Lung (tissue), 12 donors: ENCODE measurements around the gene MPP7. TPM values are rescaled to one million over a fixed set of nuclear protein-coding genes. Genes with fewer than 3 reads are reported as not detected.

ENCODE experiments used
- ATAC-seq: fragments of 200-7000 bp; cut with Tn5 transposase; one replicate; pipeline ENCODE4 v1.9.1; 2020; ENCODE audit warnings: moderate number of reproducible peaks; ENCODE audit not compliant: insufficient read depth, low FRiP score
- DNase-seq, 3 donors: peaks; one replicate each; pipeline ENCODE4 v3.0.0-alpha.2; 2013 to 2017
- H3K27ac ChIP-seq, 2 donors: one replicate each; pipeline ENCODE4 v1.5.1; 2013; ENCODE audit warnings: mild to moderate bottlenecking in 2 of 2, moderate library complexity in 2 of 2, control low read depth in 1 of 2, inconsistent platforms in 1 of 2, low read depth in 1 of 2, low read length in 1 of 2
- H3K27me3 ChIP-seq, 3 donors: one replicate each; pipeline ENCODE4 v1.5.1; 2013; ENCODE audit warnings: low read length in 2 of 3; ENCODE audit not compliant: control insufficient read depth in 3 of 3, insufficient read depth in 3 of 3
- H3K36me3 ChIP-seq, 4 donors: one replicate each; pipeline ENCODE4 v1.5.1; 2013; ENCODE audit warnings: low read length in 4 of 4, mild to moderate bottlenecking in 1 of 4, moderate library complexity in 1 of 4; ENCODE audit not compliant: control insufficient read depth in 4 of 4, insufficient read depth in 4 of 4
- H3K4me1 ChIP-seq, 5 donors: one replicate each; pipeline ENCODE4 v1.5.1; 2013; ENCODE audit warnings: low read length in 5 of 5, mild to moderate bottlenecking in 2 of 5, moderate library complexity in 1 of 5; ENCODE audit not compliant: control insufficient read depth in 5 of 5, insufficient read depth in 5 of 5
- H3K4me3 ChIP-seq: one replicate; pipeline ENCODE4 v1.5.1; 2013; ENCODE audit warnings: mild to moderate bottlenecking, control low read depth, moderate library complexity
- H3K9ac ChIP-seq, 2 donors: one replicate each; pipeline ENCODE4 v1.5.1; 2013; ENCODE audit warnings: low read length in 2 of 2, control low read depth in 1 of 2; ENCODE audit not compliant: insufficient read depth in 1 of 2
- H3K9me3 ChIP-seq, 4 donors: one replicate each; pipeline ENCODE4 v1.5.1; 2013; ENCODE audit warnings: low read length in 3 of 4, mild to moderate bottlenecking in 1 of 4, moderate library complexity in 1 of 4; ENCODE audit not compliant: control insufficient read depth in 4 of 4, insufficient read depth in 3 of 4
- WGBS, 2 donors: extraction: QIAGEN DNeasy Blood & Tissue Kit; methylation state at CpG; one replicate each; pipeline ENCODE4 v1.1.7; 2013; 5-methylcytosine and 5-hydroxymethylcytosine counted together
- polyA plus RNA-seq, 2 donors: library from polyadenylated mRNA; stranded (reverse); fragments of 200-250 nt; gene quantifications; one replicate each; pipeline ENCODE4 v1.2.1, GENCODE V29; 2013
- total RNA-seq, 2 donors: library from RNA; depleted of rRNA in 1 of 2; stranded (reverse); fragments of >200 nt in 1 of 2; gene quantifications; one replicate each; pipeline ENCODE4 v1.2.1, GENCODE V29; 2014 to 2021
- TF ChIP-seq, protein P1 (sequence below): IDR thresholded peaks from 2 replicates; pipeline ENCODE4 v1.5.1; 2012; ENCODE audit warnings: mild to moderate bottlenecking; ENCODE audit errors: control extremely low read depth, extremely low read depth
- donor health status: control.
- donor health status: control.
- donor health status: Bipolar disorder and iron deficiency.
- donor health status: healthy.
- donor health status: DM: yes; HTN: yes; CAD: no.

Gene MPP7
- total and polyA plus RNA-seq, 4 donors = 7.0 to 37.2 (median 19.2) TPM

DNA sequence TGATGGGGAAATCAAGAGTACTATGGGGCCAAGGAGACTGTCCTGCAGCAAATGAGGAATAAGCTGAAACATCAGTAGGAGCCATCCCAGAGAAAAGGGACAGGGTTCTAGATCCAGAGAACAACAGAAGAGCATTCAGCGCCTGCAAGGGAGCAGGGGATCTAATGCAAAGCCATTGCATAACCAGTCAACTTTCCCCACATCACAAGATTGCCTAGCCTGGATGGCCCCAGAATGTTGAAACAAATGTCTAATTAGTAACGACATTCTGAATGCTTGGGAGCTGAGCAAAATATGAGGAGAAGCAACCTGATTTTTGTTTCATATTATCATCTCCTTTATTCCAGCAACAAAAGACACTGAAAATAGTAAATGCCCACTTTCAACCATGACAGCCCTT lies 2.7 kb upstream of the MPP7 start:
- Histone ChIP-seq H3K4me3 (no peak overlapping the region), H3K9me3 (no peaks in the 10 kb centered on the region), H3K27me3 (peaks cover 0 to 20% (median 0%) of the 10 kb centered on the region in 3 donors), H3K27ac (no peak overlapping the region), H3K9ac (peak overlapping the region in 1 of 2 donors; percentile 5), H3K36me3 (no peaks in the 10 kb centered on the region), H3K4me1 (peaks cover 0 to 2% (median 0%) of the 10 kb centered on the region in 5 donors)
- TF ChIP-seq, protein P1, sequence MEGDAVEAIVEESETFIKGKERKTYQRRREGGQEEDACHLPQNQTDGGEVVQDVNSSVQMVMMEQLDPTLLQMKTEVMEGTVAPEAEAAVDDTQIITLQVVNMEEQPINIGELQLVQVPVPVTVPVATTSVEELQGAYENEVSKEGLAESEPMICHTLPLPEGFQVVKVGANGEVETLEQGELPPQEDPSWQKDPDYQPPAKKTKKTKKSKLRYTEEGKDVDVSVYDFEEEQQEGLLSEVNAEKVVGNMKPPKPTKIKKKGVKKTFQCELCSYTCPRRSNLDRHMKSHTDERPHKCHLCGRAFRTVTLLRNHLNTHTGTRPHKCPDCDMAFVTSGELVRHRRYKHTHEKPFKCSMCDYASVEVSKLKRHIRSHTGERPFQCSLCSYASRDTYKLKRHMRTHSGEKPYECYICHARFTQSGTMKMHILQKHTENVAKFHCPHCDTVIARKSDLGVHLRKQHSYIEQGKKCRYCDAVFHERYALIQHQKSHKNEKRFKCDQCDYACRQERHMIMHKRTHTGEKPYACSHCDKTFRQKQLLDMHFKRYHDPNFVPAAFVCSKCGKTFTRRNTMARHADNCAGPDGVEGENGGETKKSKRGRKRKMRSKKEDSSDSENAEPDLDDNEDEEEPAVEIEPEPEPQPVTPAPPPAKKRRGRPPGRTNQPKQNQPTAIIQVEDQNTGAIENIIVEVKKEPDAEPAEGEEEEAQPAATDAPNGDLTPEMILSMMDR = no peak
- 37 to 71% methylated on average over 2 of the region's 2 CpGs for WGBS, 2 donors
- ATAC-seq = no peak
- DNase-seq = no peak

DNA sequence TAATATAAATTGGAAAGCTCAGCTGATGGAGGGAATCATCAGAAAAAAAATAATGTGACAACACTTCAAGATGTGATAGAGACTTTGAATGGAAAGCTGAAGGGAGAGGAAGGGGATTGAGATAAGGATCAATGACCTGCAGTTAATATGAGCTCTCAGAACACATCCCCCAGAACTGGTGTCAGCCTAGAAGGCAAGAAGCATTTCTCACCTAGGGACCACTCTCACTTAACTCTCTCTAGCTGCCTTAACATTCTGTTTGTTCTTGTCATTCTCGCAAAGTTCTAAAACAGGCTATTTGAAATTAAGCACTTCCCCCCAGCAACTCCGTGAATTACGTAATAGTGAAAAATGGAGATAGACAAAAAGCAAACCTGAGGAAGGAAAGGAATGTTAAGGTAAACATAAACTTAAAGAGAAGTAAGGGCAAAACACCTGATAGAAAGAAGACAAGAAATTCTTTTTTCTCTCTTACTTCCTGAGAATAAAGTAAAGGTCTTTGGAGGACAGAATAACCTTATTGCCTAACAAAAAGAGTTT lies 1.2 kb upstream of the MPP7 start:
- TF ChIP-seq, protein P1 = no peak
- Histone ChIP-seq H3K4me3 (no peak overlapping the region), H3K9ac (no peak overlapping the region), H3K36me3 (no peaks in the 10 kb centered on the region), H3K27ac (peak overlapping the region in 1 of 2 donors; percentile 67), H3K9me3 (no peaks in the 10 kb centered on the region), H3K27me3 (peaks cover 0 to 20% (median 0%) of the 10 kb centered on the region in 3 donors), H3K4me1 (peaks cover 0 to 2% (median 0%) of the 10 kb centered on the region in 5 donors)
- ATAC-seq (no peak), DNase-seq (no peak)
- WGBS, 2 donors = 5 to 22% methylated on average over 3 of the region's 3 CpGs

DNA sequence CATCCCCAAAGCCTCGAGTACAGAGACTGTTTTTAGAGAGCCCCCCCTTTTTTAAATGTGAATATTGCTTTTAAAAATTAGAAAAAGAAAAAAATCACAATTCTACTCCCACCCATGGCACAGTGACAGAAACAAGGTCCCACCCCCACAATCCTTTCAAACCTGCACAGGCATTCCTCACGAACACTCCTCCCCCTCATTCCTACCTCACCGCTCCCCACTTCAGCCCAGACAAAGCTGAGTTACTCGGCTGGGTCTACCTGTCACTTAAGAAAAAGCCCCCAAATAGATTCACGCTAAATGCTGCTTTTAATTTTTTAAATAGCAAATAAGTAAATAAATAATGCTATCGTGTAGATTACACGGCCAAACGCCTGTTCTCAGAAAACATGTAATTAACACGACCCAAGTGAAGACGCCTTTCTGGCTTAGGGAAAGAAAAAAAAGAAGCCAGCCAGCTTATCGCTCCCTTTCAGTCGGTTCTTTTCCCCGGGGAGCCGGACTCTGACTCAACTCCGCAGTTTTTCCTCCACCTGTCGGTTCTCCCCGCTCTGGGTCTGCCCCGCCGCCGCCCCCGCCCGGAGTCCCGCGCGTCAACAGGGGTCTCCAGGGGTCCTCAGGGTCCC lies 739 bp downstream of the MPP7 start:
- peak overlapping the region; percentile 30 to 39 for H3K9ac ChIP-seq
- peaks cover 0 to 2% (median 0%) of the 10 kb centered on the region in 5 donors for H3K4me1 ChIP-seq
- TF ChIP-seq, protein P1 = no peak
- no peak for ATAC-seq
- peak overlapping the region; percentile 97 for H3K27ac ChIP-seq
- peak; percentile 55 to 65 (median 65) for DNase-seq
- H3K9me3 ChIP-seq = no peaks in the 10 kb centered on the region
- H3K4me3 ChIP-seq = peak overlapping the region; percentile 28
- H3K27me3 ChIP-seq = peaks cover 0 to 20% (median 0%) of the 10 kb centered on the region in 3 donors
- H3K36me3 ChIP-seq = no peaks in the 10 kb centered on the region
- WGBS, 2 donors = 2 to 4% methylated on average over 25 of the region's 25 CpGs
